HepG2 (cell line): ENCODE results near the gene PPFIA2. TPM values are rescaled to one million over a fixed set of nuclear protein-coding genes. Genes with fewer than 3 reads are reported as not detected.

Source experiments
- ATAC-seq: fragments of 200-7000 bp; cut with Tn5 transposase; 3 replicates; pipeline ENCODE4 v1.9.1; 2020; ENCODE audit warnings: mild to moderate bottlenecking, moderate library complexity
- BruUV-seq: library from RNA; stranded (reverse); fragments of 400-500 nt; replicated peaks from 2 replicates; lab custom pipeline; 2021; lab: Mats Ljungman, UMichigan
- CTCF ChIA-PET: fragments of 300-600 bp; formaldehyde crosslinking; extraction: SDS; loops from one replicate; lab custom pipeline; 2021; ENCODE audit warnings: low total read pairs, inconsistent platforms, low intra/inter-chr PET ratio; lab: Yijun Ruan, JAX
- POLR2A ChIA-PET: fragments of 350-600 bp; sonication (Branson Sonifier 250); formaldehyde crosslinking; loops from one replicate; lab custom pipeline; 2020; ENCODE audit warnings: antibody characterized with exemption, inconsistent platforms; lab: Yijun Ruan, JAX
- DNase-seq: peaks from one replicate; pipeline ENCODE4 v3.0.0-alpha.2; 2015; ENCODE audit warnings: low spot score
- FAIRE-seq: peaks from 3 replicates; lab custom pipeline; 2011; peaks lifted over from hg19 to GRCh38; lab: Jason Lieb, UNC
- H2AFZ ChIP-seq: one replicate; pipeline ENCODE4 v1.6.1; 2011; ENCODE audit warnings: low read length, inconsistent platforms
- H3K27ac ChIP-seq: fragments of 300-600 bp; 3 replicates; pipeline ENCODE4 v1.8.0; 2011; ENCODE audit warnings: mixed run types, mild to moderate bottlenecking, mixed read lengths, low read length, inconsistent platforms; ENCODE audit not compliant: insufficient read depth; ENCODE audit errors: extremely low read length
- H3K27me3 ChIP-seq, 2 experiments: fragments of 200-600 bp in 1 of 2; 2 replicates in 1 of 2; 3 replicates in 1 of 2; pipeline versions ENCODE4 v1.6.0 to v1.8.0; 2011; ENCODE audit warnings: low read length in 2 of 2, mild to moderate bottlenecking in 2 of 2, moderate library complexity in 2 of 2, inconsistent platforms in 1 of 2; ENCODE audit not compliant: insufficient read depth in 2 of 2, control insufficient read depth in 1 of 2
- H3K36me3 ChIP-seq, 2 experiments: fragments of 200-600 bp in 1 of 2; replicated peaks in 1 of 2; 2 replicates in 1 of 2; 3 replicates in 1 of 2; pipeline versions ENCODE4 v1.5.1 to v1.8.0; 2011; ENCODE audit warnings: low read length in 2 of 2, inconsistent platforms in 1 of 2; ENCODE audit not compliant: insufficient read depth in 2 of 2, control insufficient read depth in 1 of 2
- H3K4me1 ChIP-seq: 2 replicates; pipeline ENCODE4 v1.5.1; 2012; ENCODE audit warnings: low read length, inconsistent platforms; ENCODE audit not compliant: insufficient read depth
- H3K4me2 ChIP-seq: 2 replicates; pipeline ENCODE4 v1.6.0; 2011; ENCODE audit warnings: low read depth, low read length, inconsistent platforms
- H3K4me3 ChIP-seq, 3 experiments: fragments of 200-600 bp in 1 of 3; sonication (generic), shearing (Covaris generic) in 1 of 3; replicated peaks in 1 of 3; 2 replicates each; pipeline ENCODE4 v1.5.1; 2011 to 2016; ENCODE audit warnings: low read length in 3 of 3, inconsistent platforms in 2 of 3, low read depth in 2 of 3, mild to moderate bottlenecking in 2 of 3, control low read depth in 1 of 3, mixed read lengths in 1 of 3; ENCODE audit not compliant: insufficient read depth in 1 of 3
- H3K79me2 ChIP-seq: one replicate; pipeline ENCODE4 v1.6.1; 2011; ENCODE audit warnings: low read length, inconsistent platforms; ENCODE audit not compliant: insufficient read depth
- H3K9ac ChIP-seq: 2 replicates; pipeline ENCODE4 v1.6.0; 2011; ENCODE audit warnings: mild to moderate bottlenecking, low read depth, low read length, inconsistent platforms; ENCODE audit not compliant: insufficient read depth
- H3K9me3 ChIP-seq: 2 replicates; pipeline ENCODE4 v1.5.1; 2012; ENCODE audit warnings: mild to moderate bottlenecking, low read length
- H4K20me1 ChIP-seq: 2 replicates; pipeline ENCODE4 v1.6.0; 2011; ENCODE audit warnings: inconsistent platforms, mild to moderate bottlenecking, low read length, moderate library complexity; ENCODE audit not compliant: insufficient read depth
- ARHGAP35 ChIP-seq: sonication (generic); formaldehyde crosslinking; IDR thresholded peaks from 2 replicates; pipeline ENCODE4 v1.9.0; 2022; ENCODE audit warnings: mild to moderate bottlenecking, inconsistent platforms, moderate library complexity, missing genetic modification reagents, borderline replicate concordance
- DDIT3 ChIP-seq: sonication (generic); formaldehyde crosslinking; IDR thresholded peaks from 2 replicates; pipeline ENCODE4 v1.4.0; 2020; ENCODE audit warnings: mild to moderate bottlenecking, missing genetic modification reagents
- KLF9 ChIP-seq: IDR thresholded peaks from 2 replicates; pipeline ENCODE4 v1.6.1; 2016; ENCODE audit warnings: low read depth
- ZBTB25 ChIP-seq: IDR thresholded peaks from 2 replicates; pipeline ENCODE4 v1.6.1; 2018; ENCODE audit warnings: missing genetic modification reagents
- ZNF142 ChIP-seq: sonication (generic); formaldehyde crosslinking; IDR thresholded peaks from 2 replicates; pipeline ENCODE4 v1.4.0; 2020; ENCODE audit warnings: missing genetic modification reagents
- ZNF451 ChIP-seq: sonication (generic); formaldehyde crosslinking; IDR thresholded peaks from 2 replicates; pipeline ENCODE4 v1.5.0; 2020; ENCODE audit warnings: mild to moderate bottlenecking, missing genetic modification reagents
- ZNF484 ChIP-seq: sonication (generic); formaldehyde crosslinking; IDR thresholded peaks from 2 replicates; pipeline ENCODE4 v1.5.1; 2020; ENCODE audit warnings: mild to moderate bottlenecking, low read depth, missing genetic modification reagents, borderline replicate concordance
- ZNF629 ChIP-seq: sonication (generic); formaldehyde crosslinking; conservative IDR thresholded peaks from 2 replicates; pipeline ENCODE4 v1.5.0; 2020; ENCODE audit warnings: missing genetic modification reagents
- WGBS: methylation state at CpG from one replicate; pipeline ENCODE4 v1.1.6; 2017; ENCODE audit warnings: low lambda C conversion rate; 5-methylcytosine and 5-hydroxymethylcytosine counted together
- in situ Hi-C: cut with HindIII; loops from 2 replicates; pipeline ENCODE4 v1.10.0; 2017; ENCODE audit warnings: low pct_unique_long_range_greater_than_20kb; ENCODE audit not compliant: extremely low pct_ligation_motif_present
- intact Hi-C: fragments of 100-400 bp; cut with micrococcal nuclease; formaldehyde crosslinking; loops from one replicate; pipeline ENCODE4 v1.10.0; 2022; ENCODE audit not compliant: unreplicated experiment
- polyA plus RNA-seq, 8 experiments: library from polyadenylated mRNA; depleted of rRNA in 3 of 8; stranded (reverse) in 7 of 8; unstranded in 1 of 8; fragments of >200 nt; fragmentation: Illumina TruSeq in 4 of 8; extraction: Trizol in 4 of 8; gene quantifications; 2 replicates each; pipeline versions ENCODE4 v1.2.1 to v1.2.3, GENCODE V29; 2011 to 2016; ENCODE audit warnings: low read depth in 4 of 8, missing spikeins in 1 of 8, mixed read lengths in 1 of 8; ENCODE audit not compliant: insufficient read depth in 1 of 8
- total RNA-seq, 5 experiments: library from RNA; depleted of rRNA; stranded (reverse); fragments of >200 nt; fragmentation: Illumina TruSeq; extraction: Trizol; gene quantifications; 2 replicates each; pipeline ENCODE4 v1.2.3, GENCODE V29; 2016; ENCODE audit warnings: low read depth in 1 of 5
- TF ChIP-seq, protein P1 (sequence below): sonication (generic); formaldehyde crosslinking; conservative IDR thresholded peaks from 2 replicates; pipeline ENCODE4 v1.8.0; 2022; ENCODE audit warnings: missing genetic modification reagents

The PPFIA2 gene
- total and polyA plus RNA-seq, 2 of the 13 experiments (the other 11 are each of a cell fraction or from before 2014, with no cell fraction given) = 0.05 TPM; not detected in 1

DNA sequence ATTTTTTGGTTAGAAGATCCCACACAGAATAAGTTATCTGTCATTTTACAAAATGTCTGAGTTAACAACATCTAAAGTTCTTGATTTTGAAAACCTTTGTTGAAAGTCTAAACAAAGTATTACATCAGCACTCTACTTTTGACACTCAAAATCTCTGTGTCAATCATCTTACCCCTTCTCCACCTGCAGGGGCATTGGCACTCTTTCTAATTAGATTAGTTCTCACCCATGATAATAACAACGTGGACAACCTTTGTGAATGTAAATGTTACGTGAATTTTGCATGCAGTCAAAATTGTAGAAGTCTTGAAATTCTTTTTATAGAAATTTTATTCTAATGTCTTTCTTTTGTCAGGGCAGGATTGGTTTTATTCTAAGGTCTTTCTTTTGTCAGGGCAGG is 33.5 kb upstream of the PPFIA2 start:
- Histone ChIP-seq H3K4me1 (no peaks in the 10 kb centered on the region), H3K9ac (no peak overlapping the region), H3K36me3 (no peaks in the 10 kb centered on the region), H3K4me2 (no peak overlapping the region), H2AFZ (no peak overlapping the region), H3K27ac (no peak overlapping the region), H3K27me3 (no peaks in the 10 kb centered on the region), H3K79me2 (no peaks in the 10 kb centered on the region), H3K9me3 (no peaks in the 10 kb centered on the region), H3K4me3 (no peak overlapping the region), H4K20me1 (no peaks in the 10 kb centered on the region)
- CTCF ChIA-PET = no interaction called here
- no peak for DNase-seq
- intact Hi-C loops = loop anchor here (10.0 kb wide), 2 partner anchors 148 to 348 kb away; no protein-coding TSS in a partner anchor
- no peak for FAIRE-seq
- BruUV-seq = no TSS peak
- TF ChIP-seq ZNF484 (CRISPR knock-in tag) = no peak
- no peak for TF ChIP-seq ZNF451
- TF ChIP-seq DDIT3 (CRISPR knock-in tag) = no peak
- TF ChIP-seq ARHGAP35 (CRISPR knock-in tag) = no peak
- no peak for TF ChIP-seq ZNF629 (CRISPR knock-in tag)
- TF ChIP-seq ZNF142 (CRISPR knock-in tag) = no peak
- TF ChIP-seq, protein P1, sequence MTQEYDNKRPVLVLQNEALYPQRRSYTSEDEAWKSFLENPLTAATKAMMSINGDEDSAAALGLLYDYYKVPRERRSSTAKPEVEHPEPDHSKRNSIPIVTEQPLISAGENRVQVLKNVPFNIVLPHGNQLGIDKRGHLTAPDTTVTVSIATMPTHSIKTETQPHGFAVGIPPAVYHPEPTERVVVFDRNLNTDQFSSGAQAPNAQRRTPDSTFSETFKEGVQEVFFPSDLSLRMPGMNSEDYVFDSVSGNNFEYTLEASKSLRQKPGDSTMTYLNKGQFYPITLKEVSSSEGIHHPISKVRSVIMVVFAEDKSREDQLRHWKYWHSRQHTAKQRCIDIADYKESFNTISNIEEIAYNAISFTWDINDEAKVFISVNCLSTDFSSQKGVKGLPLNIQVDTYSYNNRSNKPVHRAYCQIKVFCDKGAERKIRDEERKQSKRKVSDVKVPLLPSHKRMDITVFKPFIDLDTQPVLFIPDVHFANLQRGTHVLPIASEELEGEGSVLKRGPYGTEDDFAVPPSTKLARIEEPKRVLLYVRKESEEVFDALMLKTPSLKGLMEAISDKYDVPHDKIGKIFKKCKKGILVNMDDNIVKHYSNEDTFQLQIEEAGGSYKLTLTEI (CRISPR knock-in tag) = no peak
- no peak for TF ChIP-seq KLF9 (CRISPR knock-in tag)
- no peak for TF ChIP-seq ZBTB25 (CRISPR knock-in tag)
- in situ Hi-C loops = no loop called here
- WGBS = 1% methylated on average over 2 of the region's 2 CpGs
- ATAC-seq = no peak
- POLR2A ChIA-PET = no interaction called here
